ENCODE data around the gene MST1R.

MST1R gene

DNA sequence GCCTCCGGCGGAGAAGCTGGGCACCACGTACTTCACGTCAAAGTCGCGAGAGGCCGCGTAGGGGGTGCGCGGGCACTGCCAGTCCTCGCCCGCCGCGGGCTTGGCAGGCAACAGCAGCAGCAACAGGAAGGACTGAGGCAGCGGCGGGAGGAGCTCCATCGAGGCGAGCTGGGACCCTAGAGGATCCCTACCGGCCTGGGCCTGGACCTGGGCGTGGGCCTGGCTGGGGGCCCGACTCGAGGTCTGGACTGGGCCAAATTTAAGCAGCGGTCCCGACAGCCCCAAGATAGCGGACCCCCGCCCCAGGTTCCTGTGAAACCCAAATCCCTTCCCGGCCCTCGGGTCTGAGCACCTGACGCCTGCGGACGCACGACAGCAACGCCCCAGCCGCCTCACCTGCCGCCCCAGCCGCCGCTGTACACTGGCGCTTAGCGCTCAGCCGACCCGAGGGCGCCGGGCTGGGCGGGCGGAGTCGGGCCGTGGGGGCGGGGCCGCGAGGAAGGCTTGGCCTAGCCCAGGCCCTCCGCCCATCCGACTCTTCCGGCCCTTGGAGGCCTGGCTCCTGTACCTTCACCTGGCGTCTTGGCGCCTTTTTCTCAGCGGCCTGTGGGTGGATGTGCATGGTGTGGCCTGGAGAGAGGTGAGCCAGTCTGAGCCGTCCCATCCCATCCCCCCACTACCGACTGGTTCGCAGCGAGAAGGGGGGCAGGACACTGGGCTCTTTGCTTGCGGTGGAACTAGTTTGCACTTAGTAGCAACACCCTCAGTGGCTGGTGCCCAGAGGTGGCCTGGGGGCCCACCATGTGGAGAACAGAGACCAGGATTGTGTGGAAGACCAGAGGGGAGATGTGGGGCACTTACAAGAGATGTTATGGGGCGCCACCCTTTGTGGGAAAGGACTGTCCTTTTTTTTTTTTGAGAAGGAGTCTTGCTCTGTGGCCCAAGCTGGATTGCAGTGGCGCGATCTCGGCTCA lies at the start of gene MST1R:
Gene MST1R (minus strand): TSS at position 423 of the 974 bp plus-strand sequence. CDS start 264 bp downstream, at position 159.
- DNase-seq (ENCODE audit: low spot score), result peak; percentile 85
- ChIA-PET CTCF (no interaction called here), POLR2A (ENCODE audit: low non-redundant PET) (no interaction called here)
- H3K27ac ChIP-seq, result peak within 1 kb of the TSS; percentile 100
- TF ChIP-seq, protein P1, sequence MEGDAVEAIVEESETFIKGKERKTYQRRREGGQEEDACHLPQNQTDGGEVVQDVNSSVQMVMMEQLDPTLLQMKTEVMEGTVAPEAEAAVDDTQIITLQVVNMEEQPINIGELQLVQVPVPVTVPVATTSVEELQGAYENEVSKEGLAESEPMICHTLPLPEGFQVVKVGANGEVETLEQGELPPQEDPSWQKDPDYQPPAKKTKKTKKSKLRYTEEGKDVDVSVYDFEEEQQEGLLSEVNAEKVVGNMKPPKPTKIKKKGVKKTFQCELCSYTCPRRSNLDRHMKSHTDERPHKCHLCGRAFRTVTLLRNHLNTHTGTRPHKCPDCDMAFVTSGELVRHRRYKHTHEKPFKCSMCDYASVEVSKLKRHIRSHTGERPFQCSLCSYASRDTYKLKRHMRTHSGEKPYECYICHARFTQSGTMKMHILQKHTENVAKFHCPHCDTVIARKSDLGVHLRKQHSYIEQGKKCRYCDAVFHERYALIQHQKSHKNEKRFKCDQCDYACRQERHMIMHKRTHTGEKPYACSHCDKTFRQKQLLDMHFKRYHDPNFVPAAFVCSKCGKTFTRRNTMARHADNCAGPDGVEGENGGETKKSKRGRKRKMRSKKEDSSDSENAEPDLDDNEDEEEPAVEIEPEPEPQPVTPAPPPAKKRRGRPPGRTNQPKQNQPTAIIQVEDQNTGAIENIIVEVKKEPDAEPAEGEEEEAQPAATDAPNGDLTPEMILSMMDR (conservative IDR thresholded peaks at IDR 0.05; ENCODE audit: low read depth), result no peak

DNA sequence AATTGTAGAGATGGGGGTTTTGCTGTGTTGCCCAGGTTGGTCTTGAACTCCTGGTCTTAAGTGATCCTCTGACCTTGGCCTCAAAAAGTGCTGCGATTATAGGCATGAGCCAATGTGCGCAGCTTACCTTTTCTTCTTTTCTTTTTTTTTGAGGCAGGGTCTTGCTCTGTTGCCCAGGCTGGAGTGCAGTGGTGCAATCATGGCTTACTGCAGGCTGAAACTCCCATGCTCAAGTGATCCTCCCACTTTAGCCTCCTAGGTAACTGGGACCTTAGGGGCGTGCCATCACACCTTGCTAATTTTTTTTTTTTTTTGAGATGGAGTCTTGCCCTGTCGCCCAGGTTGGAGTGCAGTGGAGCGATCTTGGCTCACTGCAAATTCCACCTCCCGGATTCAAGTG lies 49.3 kb upstream of the MST1R start:
- no peak overlapping the region for H3K27ac ChIP-seq
- POLR2A ChIA-PET (ENCODE audit: low non-redundant PET), result no interaction called here
- no peak for DNase-seq (ENCODE audit: low spot score)
- CTCF ChIA-PET, result no interaction called here
- TF ChIP-seq, protein P1 (conservative IDR thresholded peaks at IDR 0.05; ENCODE audit: low read depth), result no peak

DNA sequence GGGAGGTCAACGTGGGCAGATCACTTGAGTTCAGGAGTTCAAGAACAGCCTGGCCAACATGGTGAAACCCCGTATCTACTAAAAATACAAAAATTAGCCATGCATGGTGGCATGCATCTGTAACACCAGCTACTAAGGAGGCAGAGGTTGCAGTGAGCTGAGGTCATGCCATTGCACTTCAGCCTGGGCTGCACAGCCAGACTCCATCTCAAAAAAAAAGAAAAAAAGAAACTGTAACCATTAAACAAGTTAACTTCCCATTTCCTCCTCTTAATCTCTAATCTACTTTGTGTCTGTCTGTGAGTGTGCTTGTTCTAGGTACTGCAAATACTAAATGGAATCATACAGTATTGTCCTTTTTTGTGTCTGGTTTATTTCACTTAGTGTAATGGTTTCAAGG lies 39.0 kb upstream of the MST1R start:
- POLR2A ChIA-PET (ENCODE audit: low non-redundant PET), result no interaction called here
- CTCF ChIA-PET, result no interaction called here

DNA sequence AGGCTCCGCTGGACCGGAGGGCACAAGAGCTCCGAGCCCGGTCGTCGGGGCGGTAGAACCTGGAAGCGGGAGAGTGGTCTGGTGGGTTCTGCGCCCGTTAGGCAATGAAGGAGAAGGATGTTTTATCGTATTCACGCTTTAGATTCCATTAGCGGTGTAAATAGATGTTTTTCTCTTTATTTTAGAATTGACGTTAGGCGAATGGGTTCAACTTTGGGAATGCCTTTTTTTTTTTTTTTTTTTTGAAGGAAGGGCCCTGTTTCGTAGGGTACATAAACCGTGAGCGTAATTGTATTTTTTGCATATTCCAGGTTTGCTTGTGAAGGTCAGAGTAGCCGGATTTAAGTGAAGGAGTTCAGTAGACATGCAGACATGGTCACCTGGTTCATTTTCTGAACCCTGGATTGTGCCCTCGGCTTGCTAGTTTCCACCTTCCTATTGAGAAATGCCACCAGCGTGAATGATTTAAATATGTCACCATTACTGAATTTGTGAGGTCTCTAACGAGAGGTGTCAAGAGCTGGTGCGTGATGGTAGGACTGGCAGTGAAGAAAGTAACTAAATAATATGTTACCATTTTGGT lies 37.1 kb upstream of the MST1R start:
- ChIA-PET POLR2A (ENCODE audit: low non-redundant PET) (no interaction called here), CTCF (interaction anchor here (0.6 kb wide), 1 partner anchor 34 kb away, joined by 4 read pairs; no protein-coding TSS in a partner anchor)
- H3K27ac ChIP-seq, result peak overlapping the region; percentile 96
- TF ChIP-seq, protein P1 (conservative IDR thresholded peaks at IDR 0.05; ENCODE audit: low read depth), result no peak
- no peak for DNase-seq (ENCODE audit: low spot score)

More for the DNA sequence above, 39.0 kb upstream of the MST1R start:
- no peak for DNase-seq (ENCODE audit: low spot score)
- TF ChIP-seq, protein P1 (conservative IDR thresholded peaks at IDR 0.05; ENCODE audit: low read depth), result no peak
- H3K27ac ChIP-seq, result no peak overlapping the region; the same call in 1 of the 2 replicates

DNA sequence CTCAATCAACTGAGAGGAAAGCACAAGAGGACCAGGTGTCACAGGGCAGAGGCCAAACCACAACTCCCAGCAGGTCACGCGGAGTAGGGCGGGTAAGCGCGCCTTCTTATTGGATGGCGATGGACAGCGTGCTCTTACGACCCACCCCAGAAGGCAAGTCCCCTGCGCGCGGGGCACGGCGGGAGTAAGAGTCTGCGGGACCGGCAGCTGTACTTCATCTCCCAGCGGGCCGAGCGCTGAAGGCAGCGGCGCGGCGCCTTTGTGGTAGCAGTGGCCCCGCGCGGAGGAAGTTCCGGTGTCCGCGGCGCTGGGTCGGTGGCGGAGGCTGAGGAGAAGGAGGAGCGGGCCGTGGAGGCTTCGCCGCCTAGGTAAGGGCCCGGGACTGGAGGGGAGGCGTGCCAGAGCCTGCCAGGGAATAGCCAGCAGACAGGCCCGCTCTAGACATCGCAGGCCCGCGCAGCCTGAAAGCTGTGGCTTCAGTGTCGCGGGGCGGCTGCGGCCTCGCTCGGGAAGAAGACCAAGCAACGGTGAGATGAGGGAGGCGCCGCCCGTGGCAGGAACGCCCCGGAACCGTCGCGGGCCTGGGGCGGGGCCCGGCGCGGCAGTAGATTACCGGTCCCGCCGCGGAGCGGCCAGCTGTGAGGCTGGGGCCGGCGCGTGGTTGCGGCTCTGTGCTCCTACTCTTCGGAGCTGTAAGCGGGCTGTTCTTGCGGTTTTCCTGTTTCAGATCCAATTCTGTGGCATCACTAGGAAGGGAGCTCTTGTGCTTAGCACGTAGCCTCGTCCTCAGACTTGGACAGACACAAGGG lies 36.4 kb upstream of the MST1R start, which contains the start of gene RBM6:
Gene RBM6 (plus strand): TSS at position 293 of the 809 bp plus-strand sequence. CDS start 22,492 bp downstream, outside the sequence.
- CTCF ChIA-PET, result interaction anchor here (0.6 to 0.7 kb wide), 2 partner anchors 8 to 116 kb away, joined by 5 read pairs; no protein-coding TSS in a partner anchor
- POLR2A ChIA-PET (ENCODE audit: low non-redundant PET), result interaction anchor here (0.5 kb wide), 1 partner anchor 76 kb away, joined by 4 read pairs; no protein-coding TSS in a partner anchor
- H3K27ac ChIP-seq, result peak within 1 kb of the TSS; percentile 96
- DNase-seq (ENCODE audit: low spot score), result peak; percentile 95
- TF ChIP-seq, protein P1 (conservative IDR thresholded peaks at IDR 0.05; ENCODE audit: low read depth), result no peak
